ENCODE results near the gene FOXR1.

Gene FOXR1

GRCh38 chr11:118971646-118972045 lies at the start of gene FOXR1:
TSS of gene FOXR1 (plus strand) at chr11:118971761. CDS start at chr11:118971932, 171 bp downstream.
- no peak for DNase-seq (ENCODE audit: low read depth)

- DNase-seq (ENCODE audit: low read depth): no peak
Observed at GRCh38 chr11:118921929-118922744, 49.4 kb upstream of the FOXR1 start.

GRCh38 chr11:118922745-118923627 lies 48.6 kb upstream of the FOXR1 start:
- no peak for DNase-seq (ENCODE audit: low read depth)

- DNase-seq (ENCODE audit: low read depth): no peak
Observed at GRCh38 chr11:118923721-118924587, 47.6 kb upstream of the FOXR1 start.

GRCh38 chr11:118924591-118925585 lies 46.7 kb upstream of the FOXR1 start:
- no peak for DNase-seq (ENCODE audit: low read depth)

GRCh38 chr11:118927554-118928100 lies 43.9 kb upstream of the FOXR1 start:
- no peak for DNase-seq (ENCODE audit: low read depth)

- peak; percentile 85 for DNase-seq (ENCODE audit: low read depth)
Observed at GRCh38 chr11:118928101-118928869, 43.3 kb upstream of the FOXR1 start.

- no peak for DNase-seq (ENCODE audit: low read depth)
Observed at GRCh38 chr11:118928870-118929500, 42.6 kb upstream of the FOXR1 start.

- peak; percentile 68 for DNase-seq (ENCODE audit: low read depth)
Observed at GRCh38 chr11:118929501-118930093, 42.0 kb upstream of the FOXR1 start.

GRCh38 chr11:118930094-118930712 lies 41.4 kb upstream of the FOXR1 start:
- DNase-seq (ENCODE audit: low read depth): peak; percentile 74

GRCh38 chr11:118931571-118931970 lies 40.0 kb upstream of the FOXR1 start:
- no peak for DNase-seq (ENCODE audit: low read depth)

- DNase-seq (ENCODE audit: low read depth): no peak
Observed at GRCh38 chr11:118933486-118933885, 38.1 kb upstream of the FOXR1 start.

GRCh38 chr11:118935376-118935775 lies 36.2 kb upstream of the FOXR1 start:
- DNase-seq (ENCODE audit: low read depth): no peak

- DNase-seq (ENCODE audit: low read depth): no peak
Observed at GRCh38 chr11:118938491-118939403, 32.8 kb upstream of the FOXR1 start.

GRCh38 chr11:118939404-118939915 lies 32.1 kb upstream of the FOXR1 start:
- DNase-seq (ENCODE audit: low read depth): no peak

GRCh38 chr11:118939953-118940598 lies 31.5 kb upstream of the FOXR1 start:
- DNase-seq (ENCODE audit: low read depth): no peak
